ENCODE results near the gene INPP4B. TPM values are rescaled to one million over a fixed set of nuclear protein-coding genes. Genes with fewer than 3 reads are reported as not detected.

Gene INPP4B
- polyA plus RNA-seq, 1 experiment, result 5.1 TPM

GRCh38 chr4:142743121-142743825, 102.8 kb downstream of the INPP4B start:
- POLR2A ChIA-PET, result no interaction called here
- DNase-seq (ENCODE audit: low read depth, low spot score), result no peak

DNA sequence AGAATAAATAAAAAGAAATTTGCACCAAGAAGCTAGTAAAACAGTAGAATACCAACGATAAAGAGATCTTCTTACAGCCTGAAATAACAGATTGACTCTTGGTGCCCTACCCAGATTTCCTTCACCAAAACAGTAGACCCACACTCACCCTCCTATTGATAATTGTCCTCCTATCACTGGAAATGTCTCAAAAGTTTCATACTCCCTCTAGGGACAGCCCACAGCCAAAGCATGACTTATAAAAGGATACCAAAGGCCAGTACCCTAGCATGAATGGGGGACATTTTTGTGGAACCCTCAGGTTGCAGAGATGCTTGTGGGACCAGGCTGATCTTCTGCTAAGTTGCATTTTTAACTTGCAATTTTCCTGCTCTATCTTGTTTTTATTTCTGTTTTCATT, 104.1 kb downstream of the INPP4B start:
- no peak overlapping the region for H3K27ac ChIP-seq (ENCODE audit: low read depth, low read length)
- no peaks in the 10 kb centered on the region for H3K9me3 ChIP-seq (ENCODE audit: control insufficient read depth, insufficient read depth, low read length)
- H3K4me3 ChIP-seq (ENCODE audit: low read depth, low read length), result no peak overlapping the region
- CTCF ChIA-PET, result no interaction called here
- POLR2A ChIA-PET, result no interaction called here
- no peak for DNase-seq (ENCODE audit: low read depth, low spot score)
- H3K27me3 ChIP-seq (ENCODE audit: control insufficient read depth, insufficient read depth, low read length), result no peaks in the 10 kb centered on the region
- peak; percentile 13; the same call in 1 of the 2 replicates for TF ChIP-seq CTCF (IDR thresholded peaks at IDR 0.05; ENCODE audit: low read depth, low read length)

More at GRCh38 chr4:142743121-142743825, 102.8 kb downstream of the INPP4B start:
- Histone ChIP-seq H3K27me3 (ENCODE audit: control insufficient read depth, insufficient read depth, low read length) (no peaks in the 10 kb centered on the region), H3K4me3 (ENCODE audit: low read depth, low read length) (no peak overlapping the region), H3K9me3 (ENCODE audit: control insufficient read depth, insufficient read depth, low read length) (no peaks in the 10 kb centered on the region), H3K27ac (ENCODE audit: low read depth, low read length) (no peak overlapping the region)
- no peak for TF ChIP-seq CTCF (IDR thresholded peaks at IDR 0.05; ENCODE audit: low read depth, low read length)
- CTCF ChIA-PET, result interaction anchor here (0.6 kb wide), 1 partner anchor 13 kb away, joined by 3 read pairs; no protein-coding TSS in a partner anchor

- no peaks in the 10 kb centered on the region for H3K9me3 ChIP-seq (ENCODE audit: control insufficient read depth, insufficient read depth, low read length)
- DNase-seq (ENCODE audit: low read depth, low spot score), result no peak
- CTCF ChIA-PET, result no interaction called here
- no peak overlapping the region for H3K27ac ChIP-seq (ENCODE audit: low read depth, low read length)
- no peaks in the 10 kb centered on the region for H3K27me3 ChIP-seq (ENCODE audit: control insufficient read depth, insufficient read depth, low read length)
- no peak for TF ChIP-seq CTCF (IDR thresholded peaks at IDR 0.05; ENCODE audit: low read depth, low read length)
- H3K4me3 ChIP-seq (ENCODE audit: low read depth, low read length), result no peak overlapping the region
- POLR2A ChIA-PET, result no interaction called here
Measured at GRCh38 chr4:142728233-142728632, 117.9 kb downstream of the INPP4B start.

DNA sequence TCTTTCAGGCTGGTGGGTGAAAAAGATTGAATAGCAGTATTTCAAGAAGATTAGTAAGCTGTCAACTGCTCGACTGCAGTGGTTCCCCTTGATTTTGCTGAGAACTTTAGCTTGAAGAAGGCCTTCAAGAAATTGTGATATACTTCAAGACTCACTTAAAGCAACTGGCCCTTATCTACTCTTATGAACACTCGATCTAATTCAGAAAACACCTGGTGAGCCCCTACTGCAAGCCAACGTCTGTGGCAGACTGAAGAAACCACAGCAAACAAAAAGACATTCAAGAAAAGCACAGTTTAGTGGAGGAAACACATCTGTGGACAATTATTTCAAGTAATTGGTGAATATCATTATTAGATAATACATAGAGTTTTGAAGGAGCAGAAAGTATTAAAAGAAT, 119.0 kb downstream of the INPP4B start:
- POLR2A ChIA-PET, result no interaction called here
- Histone ChIP-seq H3K9me3 (ENCODE audit: control insufficient read depth, insufficient read depth, low read length) (no peaks in the 10 kb centered on the region), H3K27me3 (ENCODE audit: control insufficient read depth, insufficient read depth, low read length) (no peaks in the 10 kb centered on the region), H3K27ac (ENCODE audit: low read depth, low read length) (no peak overlapping the region), H3K4me3 (ENCODE audit: low read depth, low read length) (no peak overlapping the region)
- TF ChIP-seq CTCF (IDR thresholded peaks at IDR 0.05; ENCODE audit: low read depth, low read length), result no peak
- CTCF ChIA-PET, result no interaction called here
- DNase-seq (ENCODE audit: low read depth, low spot score), result no peak

- Histone ChIP-seq H3K27me3 (ENCODE audit: control insufficient read depth, insufficient read depth, low read length) (no peaks in the 10 kb centered on the region), H3K4me3 (ENCODE audit: low read depth, low read length) (no peak overlapping the region), H3K27ac (ENCODE audit: low read depth, low read length) (no peak overlapping the region), H3K9me3 (ENCODE audit: control insufficient read depth, insufficient read depth, low read length) (no peaks in the 10 kb centered on the region)
- DNase-seq (ENCODE audit: low read depth, low spot score), result no peak
- CTCF ChIA-PET, result no interaction called here
- POLR2A ChIA-PET, result no interaction called here
- no peak for TF ChIP-seq CTCF (IDR thresholded peaks at IDR 0.05; ENCODE audit: low read depth, low read length)
Measured at GRCh38 chr4:142725886-142726285, 120.2 kb downstream of the INPP4B start.

Data from AG04450 (cell line).